GM21825 (cell line): ENCODE measurements around the gene KLK10.
"Not testable (repeated sequence)": the region's sequence is repeated elsewhere in the genome, so short reads cannot be mapped to it uniquely, and the experiment has no call there.

Experiments
- ATAC-seq: cut with Tn5 transposase; IDR thresholded peaks from one replicate; pipeline ENCODE4 v1.9.1; 2021; ENCODE audit warnings: mild to moderate bottlenecking, moderate library complexity; ENCODE audit not compliant: unreplicated experiment

KLK10 gene

GRCh38 chr19:51002542-51003311, 16.8 kb downstream of the KLK10 start:
- ATAC-seq, result no peak

DNA sequence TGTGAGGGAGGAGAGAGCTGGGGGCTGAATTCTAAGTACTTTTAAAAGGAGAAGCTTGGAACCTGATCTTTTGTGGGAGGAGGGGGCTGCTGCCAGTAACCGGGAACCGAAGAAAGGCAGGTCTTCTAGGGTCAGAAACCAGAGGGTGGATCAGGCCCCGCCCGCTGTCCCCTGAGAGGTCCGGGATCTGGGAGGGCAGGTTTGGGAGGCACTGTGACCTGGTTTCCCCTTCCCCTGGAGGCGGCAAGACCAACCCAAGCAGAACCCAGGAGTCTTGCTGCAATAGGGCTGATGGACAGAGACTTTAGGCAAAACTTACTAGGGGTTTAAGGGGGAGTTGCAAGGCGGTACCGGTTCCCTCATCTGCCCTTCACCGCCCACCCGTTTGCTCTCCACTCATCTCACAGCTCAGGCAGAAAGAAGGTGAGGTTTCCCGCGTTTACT, 17.4 kb downstream of the KLK10 start:
- ATAC-seq, result no peak

- ATAC-seq, result no peak
These were observed 18.0 kb downstream of the KLK10 start, which contains the start of gene KLK8 for GRCh38 chr19:51001515-51001914. KLK8 (minus strand) TSS chr19:51001604; CDS start chr19:51001167, 437 bp downstream.

- ATAC-seq, result no peak
These were observed 18.5 kb downstream of the KLK10 start for GRCh38 chr19:51000981-51001380.

DNA sequence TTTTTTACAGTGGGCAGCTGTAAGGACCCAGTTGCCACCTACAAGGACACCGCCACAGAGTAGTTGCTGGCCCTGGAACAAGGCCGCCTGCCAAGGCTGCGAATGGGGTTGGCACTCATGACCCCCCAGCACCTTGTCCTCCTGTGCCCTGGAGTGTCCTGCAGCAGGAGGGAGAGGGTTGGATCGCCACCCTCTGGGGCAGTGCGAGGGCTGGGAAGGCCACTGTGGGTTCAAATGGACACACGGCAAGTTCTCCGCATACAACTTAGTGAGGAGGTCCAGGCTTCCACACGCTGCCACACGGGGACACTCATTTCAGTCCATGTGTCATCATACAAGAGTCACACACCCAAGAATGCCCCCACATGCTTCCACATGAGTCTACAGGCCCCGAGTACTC, 19.1 kb downstream of the KLK10 start:
- ATAC-seq, result no peak

DNA sequence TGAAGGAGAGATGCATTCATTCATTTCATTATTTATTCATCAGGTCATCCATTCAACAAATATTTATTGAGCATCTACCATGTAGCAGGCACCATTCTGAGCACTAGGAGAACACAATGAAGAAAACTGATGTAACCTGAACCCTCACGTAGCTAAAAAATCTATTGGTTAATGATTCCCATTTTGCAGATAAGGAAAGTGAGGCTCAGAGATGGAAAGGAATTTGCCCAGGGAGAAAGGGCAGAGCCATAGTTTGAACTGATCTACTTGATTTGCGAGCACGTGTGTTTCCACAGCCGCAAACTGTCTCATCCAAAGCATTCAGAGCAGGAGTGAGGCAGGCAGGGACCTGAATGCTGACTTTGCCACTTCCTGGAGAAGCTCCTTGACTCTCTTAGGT, 20.8 kb downstream of the KLK10 start:
- no peak for ATAC-seq

GRCh38 chr19:50998061-50998460, 21.4 kb downstream of the KLK10 start:
- no peak for ATAC-seq

DNA sequence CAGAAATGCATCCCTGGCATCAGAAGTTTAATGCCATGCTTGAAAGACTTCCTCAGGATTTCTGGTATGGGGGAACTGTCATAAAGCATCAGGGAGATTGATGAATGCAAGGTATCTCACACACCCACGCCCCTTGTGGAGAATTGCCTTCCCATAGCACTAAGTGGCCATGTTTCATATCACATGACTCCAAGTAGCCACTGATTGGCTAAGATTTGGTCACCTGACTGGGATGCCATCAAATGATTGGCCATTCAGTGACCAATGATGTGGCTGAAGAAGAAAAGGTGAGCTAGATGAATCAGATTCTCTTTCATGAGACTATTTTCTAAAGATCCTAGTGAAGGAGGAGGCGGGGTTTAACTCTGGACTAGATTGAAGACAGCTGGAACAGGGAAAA, 25.4 kb downstream of the KLK10 start:
- ATAC-seq, result no peak

DNA sequence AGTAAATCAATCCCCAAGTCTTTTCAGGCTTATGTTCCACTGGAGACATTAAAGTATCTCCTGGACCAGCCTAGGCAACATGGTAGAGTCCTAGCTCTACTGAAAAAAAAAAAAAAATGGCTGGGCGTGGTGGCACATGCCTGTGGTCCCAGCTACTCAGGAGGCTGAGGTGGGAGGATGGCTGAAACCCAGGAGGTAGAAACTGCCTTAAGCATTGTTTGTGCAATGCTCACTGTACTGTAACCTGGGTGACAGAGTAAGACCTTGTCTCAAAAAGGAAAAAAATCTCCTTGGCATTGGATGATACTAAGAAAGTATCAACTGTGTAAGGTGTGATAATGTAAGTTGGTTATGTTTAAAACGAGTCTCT, 26.9 kb downstream of the KLK10 start:
- no peak for ATAC-seq

GRCh38 chr19:50984416-50984815, 35.1 kb downstream of the KLK10 start:
- not testable (repeated sequence) for ATAC-seq

DNA sequence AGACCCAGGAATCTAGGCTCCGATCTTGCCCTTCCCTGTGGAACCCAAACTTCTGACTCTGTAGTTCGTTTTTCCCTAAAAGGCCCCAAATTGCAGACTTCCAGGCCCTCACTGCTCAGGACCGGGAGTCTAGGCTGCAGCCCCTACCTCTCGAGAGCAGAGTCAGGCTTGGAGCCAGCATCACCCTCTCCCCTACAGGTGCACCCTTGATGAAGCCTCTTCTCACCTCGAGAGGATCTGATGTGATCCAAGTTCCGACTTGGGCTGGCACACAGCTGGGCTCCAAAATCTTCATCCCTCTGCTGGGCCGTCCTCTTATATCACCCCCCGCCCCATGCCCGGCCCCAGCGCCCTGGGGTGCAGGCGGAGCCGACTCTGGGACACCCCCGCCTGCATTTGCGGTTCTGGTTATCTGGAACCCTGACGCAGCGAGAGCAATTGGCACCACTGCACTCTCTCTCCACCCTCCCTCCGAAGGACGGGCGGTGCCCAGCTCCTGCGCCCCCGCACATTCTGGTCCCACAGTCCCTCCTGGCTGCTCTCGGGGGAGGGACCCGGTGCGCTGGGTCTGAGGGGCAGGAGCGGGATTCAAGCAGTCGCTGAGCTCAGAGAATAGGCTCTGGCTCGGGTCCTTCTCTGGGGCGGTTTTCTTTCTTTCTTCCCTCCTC, 35.8 kb downstream of the KLK10 start, which contains the start of gene KLK7:
KLK7 (minus strand) TSS at position 293 of the 668 bp plus-strand sequence. CDS start 1,518 bp downstream, outside the sequence.
- no peak for ATAC-seq

- ATAC-seq, result no peak
These were observed 37.3 kb downstream of the KLK10 start for GRCh38 chr19:50982186-50982585.

DNA sequence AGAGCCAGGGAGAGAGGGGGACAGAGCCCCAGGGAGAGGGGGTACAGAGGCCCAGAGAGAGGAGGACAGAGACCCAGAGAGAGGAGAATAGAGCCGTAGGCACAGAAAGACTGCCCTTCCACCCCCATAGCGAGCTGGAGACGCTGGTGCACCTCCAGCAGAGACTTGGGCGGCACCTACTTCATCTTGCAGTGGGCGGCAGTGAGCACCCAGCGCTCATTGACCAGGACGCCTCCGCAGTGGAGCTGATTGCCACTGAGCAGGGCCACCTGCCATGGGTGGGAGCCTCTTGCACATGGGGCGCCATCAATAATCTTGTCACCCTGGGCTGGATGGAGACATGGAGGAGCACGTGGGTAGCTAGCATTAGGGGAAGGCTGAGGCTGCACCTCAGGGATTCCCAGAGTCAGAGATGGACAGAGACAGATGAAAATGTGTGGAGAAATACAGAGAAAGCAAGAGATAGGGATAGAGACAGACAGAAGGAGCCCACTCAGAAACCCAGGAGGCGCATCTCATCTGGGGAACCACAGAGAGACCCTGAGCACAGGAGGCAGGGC, 37.8 kb downstream of the KLK10 start:
- no peak for ATAC-seq

GRCh38 chr19:50980208-50980607, 39.3 kb downstream of the KLK10 start:
- no peak for ATAC-seq

- ATAC-seq, result no peak
These were observed 39.8 kb downstream of the KLK10 start for GRCh38 chr19:50979758-50980157.

DNA sequence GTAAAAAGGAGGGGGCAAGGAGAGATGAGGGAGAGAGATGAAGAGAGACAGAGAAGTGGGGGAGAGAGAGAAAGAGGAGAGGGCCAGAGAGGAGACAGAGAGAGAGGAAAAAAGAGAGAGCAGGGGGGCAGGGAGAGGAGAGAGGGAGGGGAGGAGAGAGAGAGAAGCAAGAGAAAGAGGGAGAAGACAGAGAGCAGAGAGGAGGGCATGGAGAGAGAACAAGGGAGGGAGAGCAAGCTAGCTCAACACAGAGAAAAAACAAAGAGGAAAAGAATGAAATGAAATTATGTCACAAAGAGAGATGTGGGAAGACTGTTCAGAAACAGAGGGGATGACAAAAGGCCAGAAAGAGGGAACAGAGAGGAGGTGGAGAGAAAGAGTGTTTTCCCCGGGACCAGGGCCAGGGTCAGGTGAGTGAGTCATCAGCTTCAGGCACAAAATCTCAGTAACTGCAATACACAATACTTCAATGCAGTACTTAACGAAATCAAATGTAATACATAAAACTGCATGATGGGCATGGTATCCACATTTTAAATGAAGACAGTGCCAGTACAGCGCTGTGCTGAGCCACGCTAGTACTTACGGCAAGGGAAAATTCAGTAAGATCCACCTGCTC, 40.6 kb downstream of the KLK10 start:
- ATAC-seq, result no peak

DNA sequence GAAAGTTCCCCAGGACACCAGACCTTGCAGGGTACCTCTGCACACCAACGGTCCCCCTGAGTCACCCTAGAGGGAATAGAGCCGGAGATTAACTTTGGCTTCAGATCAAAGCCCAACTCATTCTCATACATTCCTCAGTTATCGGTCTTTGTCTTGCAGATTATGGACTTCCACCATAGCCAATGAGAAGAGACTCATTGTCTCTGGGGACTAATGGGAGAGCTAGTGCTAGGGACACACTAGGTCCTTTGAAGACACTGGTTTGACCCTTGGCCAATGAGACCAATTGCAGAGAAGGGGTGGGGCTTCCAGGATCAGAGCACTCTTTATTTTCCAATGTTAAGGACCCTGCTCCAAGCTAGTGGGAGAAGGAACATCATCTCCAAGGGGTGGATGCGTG, 41.9 kb downstream of the KLK10 start:
- ATAC-seq, result no peak

DNA sequence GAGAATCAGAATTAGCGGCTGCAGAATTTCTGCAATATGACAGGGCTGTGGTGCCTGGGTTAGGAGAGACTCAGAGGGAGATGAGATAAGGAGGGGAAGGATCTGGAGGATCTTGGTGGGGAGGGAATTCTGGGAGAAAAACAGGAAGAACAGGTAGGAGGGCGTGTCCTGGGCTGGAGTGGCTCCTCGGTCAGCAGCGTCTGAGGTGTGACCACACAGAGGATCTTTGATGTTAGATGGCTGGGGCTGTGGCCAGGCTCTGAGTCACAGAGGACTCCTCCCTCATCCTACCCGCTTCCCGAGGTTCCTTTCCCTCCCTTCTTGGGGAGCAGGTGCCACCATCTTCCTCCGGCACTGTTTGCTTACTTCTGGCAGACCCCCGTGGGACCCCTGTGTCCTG, 43.7 kb downstream of the KLK10 start:
- no peak for ATAC-seq

GRCh38 chr19:50974702-50975556, 44.6 kb downstream of the KLK10 start:
- no peak for ATAC-seq

DNA sequence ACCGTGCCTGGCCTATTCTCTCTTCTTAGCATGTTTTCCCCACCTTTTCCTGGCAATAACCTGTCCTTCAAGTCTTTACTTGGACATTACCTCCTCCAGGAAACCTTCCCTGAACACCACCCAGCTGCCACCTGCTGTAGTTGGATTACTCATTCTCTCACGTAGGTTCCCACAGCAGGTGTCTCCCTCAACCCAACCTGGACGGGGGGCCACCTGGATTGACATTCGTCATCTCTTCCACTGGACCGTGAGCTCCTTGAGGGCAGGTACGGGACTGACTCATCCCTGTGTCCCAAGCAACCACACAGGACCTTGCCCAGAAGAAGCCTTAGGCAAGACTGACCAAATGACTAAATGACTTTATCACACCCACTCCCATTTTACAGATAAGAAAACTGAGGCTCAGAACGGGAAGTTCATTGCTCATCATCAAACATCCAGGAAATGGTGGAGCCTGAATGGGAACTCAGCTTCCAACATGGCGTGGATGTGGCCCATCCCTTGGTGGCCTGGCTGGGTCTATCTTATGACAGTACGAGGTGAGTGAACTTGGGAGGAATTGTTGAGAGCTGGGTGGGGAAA, 46.6 kb downstream of the KLK10 start:
- no peak for ATAC-seq
